GM19324 (cell line): ENCODE data around the gene GRB14.

Experiments
- ATAC-seq: cut with Tn5 transposase; IDR thresholded peaks from one replicate; pipeline ENCODE4 v1.9.1; 2021; ENCODE audit warnings: mild to moderate bottlenecking, moderate library complexity; ENCODE audit not compliant: unreplicated experiment, low FRiP score

Gene GRB14

DNA sequence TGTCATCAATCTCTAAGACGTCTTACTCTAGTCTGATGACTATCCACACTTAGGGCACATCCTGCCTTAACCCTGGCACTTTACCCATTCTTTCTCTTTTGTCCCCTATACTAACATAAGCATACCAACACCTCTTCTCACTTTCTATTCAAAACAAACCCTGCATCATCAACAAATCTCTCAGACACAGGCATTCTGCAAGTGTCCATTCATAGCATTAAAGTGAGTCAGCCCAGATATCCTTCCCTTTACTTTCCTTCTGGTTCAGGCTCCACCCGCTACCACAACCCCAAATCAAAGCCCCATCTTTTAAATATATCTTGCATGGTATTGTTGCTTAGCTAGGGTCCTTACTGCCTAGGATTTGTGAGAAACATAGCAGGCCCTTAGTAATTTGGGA is 3.8 kb downstream of the GRB14 start:
- ATAC-seq: no peak

- no peak for ATAC-seq
These were observed 7.8 kb downstream of the GRB14 start for GRCh38 chr2:164613321-164613982.

- ATAC-seq: no peak
These were observed 11.5 kb downstream of the GRB14 start for GRCh38 chr2:164609790-164610189.

DNA sequence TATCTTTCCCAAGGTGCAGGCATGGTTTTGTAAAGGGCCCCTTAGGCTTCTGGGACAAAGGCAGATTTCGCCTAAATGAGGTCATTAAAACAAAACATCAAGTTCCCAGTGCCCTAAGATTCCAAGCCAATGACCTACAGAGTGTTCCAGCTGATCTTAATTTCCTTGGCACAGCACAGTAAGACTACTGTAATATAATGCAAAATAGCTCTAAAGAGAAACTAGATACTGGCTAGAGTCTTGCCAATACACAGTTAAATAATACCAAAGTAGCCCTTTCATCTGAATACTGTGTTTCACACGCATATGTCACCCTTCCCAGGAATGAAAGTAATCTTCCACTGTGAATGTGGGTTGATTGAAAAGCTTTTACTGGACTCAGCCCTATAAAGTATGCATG is 14.7 kb downstream of the GRB14 start:
- ATAC-seq: no peak

- no peak for ATAC-seq
These were observed 16.0 kb downstream of the GRB14 start for GRCh38 chr2:164605295-164605694.

GRCh38 chr2:164600763-164601162 is 20.5 kb downstream of the GRB14 start:
- ATAC-seq: no peak

DNA sequence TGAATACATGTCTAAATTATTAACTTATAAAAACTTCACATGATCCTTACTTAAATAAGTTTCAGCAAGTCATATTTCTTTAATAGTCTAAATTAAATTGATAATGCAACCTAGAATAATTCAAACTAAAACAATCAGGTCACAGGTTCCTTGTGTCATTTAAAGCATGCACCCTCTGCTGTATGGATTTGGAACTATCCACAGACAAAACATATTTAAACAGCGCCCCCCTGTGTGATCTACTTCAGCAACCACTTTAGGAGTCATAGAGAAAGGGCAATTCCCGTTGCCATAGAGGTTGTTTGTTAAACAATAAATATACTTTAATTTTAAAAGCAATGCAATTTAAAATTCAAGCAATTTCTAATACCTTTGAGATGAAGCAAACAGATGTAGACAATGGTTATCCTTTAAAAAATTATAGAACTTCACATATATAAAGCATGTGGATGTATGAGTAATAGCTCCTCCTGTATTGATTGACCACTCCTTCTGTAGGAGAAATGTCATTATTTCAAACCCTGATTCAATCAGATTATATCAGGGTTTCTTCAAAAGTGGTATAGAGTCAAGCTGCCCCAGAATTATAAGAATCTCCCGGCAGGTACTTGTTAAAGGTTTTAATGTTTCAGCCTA is 21.2 kb downstream of the GRB14 start:
- ATAC-seq: peak; percentile 86

- ATAC-seq: no peak
These were observed 23.3 kb downstream of the GRB14 start for GRCh38 chr2:164597983-164598382.

DNA sequence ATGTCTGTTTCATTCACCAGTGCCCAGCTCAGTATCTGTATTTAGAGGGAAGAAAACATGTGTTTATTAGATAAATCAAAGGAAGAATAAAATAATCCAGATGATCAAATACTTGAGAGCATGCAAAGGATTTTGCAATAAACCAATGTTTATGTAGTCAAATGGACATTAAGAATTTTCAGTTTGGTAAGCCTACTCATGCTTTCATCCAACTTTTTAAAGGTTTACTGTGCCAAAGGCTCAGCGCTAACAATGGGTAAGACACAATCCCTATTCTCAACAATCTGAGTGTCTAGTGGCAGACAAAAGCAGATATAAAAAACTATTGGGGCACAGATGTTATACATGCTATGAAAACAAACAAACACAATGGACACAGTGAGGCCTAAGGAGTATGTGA is 26.3 kb downstream of the GRB14 start:
- no peak for ATAC-seq

DNA sequence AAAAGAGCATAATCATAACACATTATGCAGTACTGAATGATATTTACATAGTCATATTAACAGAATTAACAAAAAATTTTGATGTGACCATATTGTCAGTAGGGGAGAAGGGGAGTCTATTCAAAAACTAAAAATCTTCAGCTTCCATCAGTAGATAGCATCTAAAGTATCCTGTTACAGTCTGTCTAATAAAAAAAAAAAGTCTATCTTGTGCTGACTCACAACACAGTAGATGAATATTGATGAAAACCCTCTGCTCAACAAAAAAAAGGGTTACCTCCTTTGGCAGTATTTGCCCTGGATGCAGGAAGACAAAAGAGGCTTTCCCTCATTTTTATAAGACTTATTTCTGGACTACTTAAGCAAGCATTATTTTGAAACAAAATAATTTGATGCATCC is 27.3 kb downstream of the GRB14 start:
- no peak for ATAC-seq

DNA sequence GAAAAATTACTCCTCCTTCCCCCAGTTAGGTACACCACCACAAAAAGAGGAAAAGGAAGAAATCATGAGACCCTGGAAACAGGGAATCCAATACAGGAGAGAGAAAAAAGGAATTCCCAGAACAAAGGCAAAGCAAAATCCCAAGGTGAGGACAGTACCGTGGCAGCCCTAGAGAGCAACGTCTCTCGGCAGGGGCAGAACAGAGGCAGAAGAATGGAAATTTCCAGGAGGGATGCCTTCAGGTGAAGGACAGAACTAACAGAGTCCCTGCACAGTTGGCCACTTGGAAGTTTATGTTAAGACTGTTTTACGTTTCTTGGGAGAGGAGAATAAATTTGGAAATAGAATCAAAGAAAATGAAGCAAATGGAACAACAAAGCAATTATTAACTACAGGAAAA is 27.7 kb downstream of the GRB14 start:
- no peak for ATAC-seq

DNA sequence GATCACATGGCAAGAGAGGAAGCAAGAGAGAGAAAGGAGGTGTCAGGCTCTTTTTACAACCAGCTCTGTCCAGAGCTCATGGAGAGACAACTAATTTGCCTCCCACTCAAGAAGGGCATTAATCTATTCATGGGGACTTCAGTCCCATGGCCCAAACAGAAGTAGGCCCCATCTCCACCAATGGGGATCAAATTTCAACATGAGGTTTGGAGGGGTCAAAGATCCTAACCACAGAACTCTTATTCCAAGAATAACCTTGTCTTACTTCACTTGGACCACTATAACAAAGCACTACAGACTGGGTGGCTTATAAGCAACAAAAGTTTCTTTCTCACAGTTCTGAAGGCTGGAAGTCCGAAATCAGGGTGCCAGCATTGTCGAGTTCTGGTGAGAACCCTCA is 31.8 kb downstream of the GRB14 start:
- no peak for ATAC-seq

GRCh38 chr2:164581050-164581449 is 40.2 kb downstream of the GRB14 start:
- ATAC-seq: no peak

- no peak for ATAC-seq
These were observed 46.4 kb downstream of the GRB14 start for GRCh38 chr2:164574931-164575330.

- ATAC-seq: no peak
These were observed 50.8 kb downstream of the GRB14 start for GRCh38 chr2:164570475-164570874.

GRCh38 chr2:164569378-164569777 is 51.9 kb downstream of the GRB14 start:
- no peak for ATAC-seq

GRCh38 chr2:164568317-164568716 is 53.0 kb downstream of the GRB14 start:
- no peak for ATAC-seq

GRCh38 chr2:164567335-164567989 is 53.8 kb downstream of the GRB14 start:
- ATAC-seq: no peak

GRCh38 chr2:164565359-164565758 is 55.9 kb downstream of the GRB14 start:
- no peak for ATAC-seq

DNA sequence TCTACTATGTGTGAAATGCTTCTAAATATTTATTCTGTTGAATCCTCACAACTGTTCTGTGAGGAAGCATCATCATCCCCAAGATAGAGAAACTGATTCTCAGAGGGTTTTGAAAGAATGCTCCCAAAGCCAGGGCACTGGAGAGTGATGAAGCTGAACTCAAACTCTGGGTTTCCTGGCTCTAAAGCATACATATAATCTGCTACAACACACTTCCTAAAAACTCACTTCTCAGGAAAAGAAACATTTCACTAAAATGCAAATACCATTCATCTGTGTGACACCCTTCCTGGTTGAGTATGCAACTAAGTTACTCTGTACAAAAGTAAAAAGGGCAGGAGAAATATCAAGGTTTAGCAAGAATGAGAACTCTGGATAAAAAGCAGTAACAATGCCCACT is 58.6 kb downstream of the GRB14 start:
- ATAC-seq: no peak

DNA sequence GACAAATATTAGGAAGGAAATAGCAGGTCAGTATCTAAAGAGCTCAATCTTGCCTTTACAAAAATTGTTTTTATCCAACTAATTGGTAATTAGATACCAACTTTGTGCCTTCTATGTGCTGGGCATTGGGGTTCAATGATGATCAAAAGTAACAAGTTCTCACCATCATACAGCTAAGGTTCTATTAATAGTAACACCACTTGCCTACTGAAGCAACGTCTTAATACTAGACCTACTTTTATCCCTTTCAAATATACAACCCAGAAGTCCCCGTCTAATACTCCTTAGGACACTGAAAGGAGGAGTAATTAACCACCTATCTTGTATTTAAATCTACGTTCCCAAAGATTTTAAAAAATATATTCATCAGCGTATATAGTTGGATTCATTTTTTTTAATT is 59.3 kb downstream of the GRB14 start:
- ATAC-seq: no peak

- no peak for ATAC-seq
These were observed 59.9 kb downstream of the GRB14 start for GRCh38 chr2:164561416-164561815.
